ENCODE measurements around the gene FHIT. TPM values are rescaled to one million over a fixed set of nuclear protein-coding genes. Genes with fewer than 3 reads are reported as not detected.

Gene FHIT
- total RNA-seq, 4 donors from 2014 or later = 0.72 to 5.2 (median 2.1) TPM

DNA sequence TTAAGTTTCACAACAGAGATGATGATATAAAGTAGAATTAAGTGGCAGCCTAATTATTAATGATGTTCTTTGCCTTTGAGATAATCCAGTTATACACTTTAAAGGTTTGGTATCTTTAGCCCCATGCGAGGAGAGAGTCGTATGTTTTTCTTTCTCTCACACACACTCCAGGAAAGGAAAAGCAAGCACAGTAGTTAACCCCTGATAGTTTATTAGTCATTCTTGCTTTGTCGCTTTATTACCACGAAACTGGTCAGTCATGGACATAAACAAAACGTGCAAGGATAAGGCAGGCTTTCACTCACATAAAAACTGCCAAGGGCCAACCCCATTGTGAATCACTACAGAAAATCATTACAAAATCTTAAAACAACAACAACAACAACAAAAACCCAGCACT is 866.9 kb downstream of the FHIT start:
- Histone ChIP-seq H3K4me3 (no peak overlapping the region), H3K4me1 (no peaks in the 10 kb centered on the region), H3K27me3 (no peaks in the 10 kb centered on the region), H3K36me3 (no peaks in the 10 kb centered on the region), H3K9me3 (no peaks in the 10 kb centered on the region), H3K27ac (no peak overlapping the region)
- intact Hi-C loops (cut with DNase I; ENCODE audit: low total_unique reads) (no loop called here), in situ Hi-C loops (cut with MboI; ENCODE audit: low sequenced_read_pairs in 4 of 4) (no loop called here)
- DNase-seq = no peak
- TF ChIP-seq POLR2A (IDR thresholded peaks at IDR 0.05) = no peak
- ATAC-seq = no peak

DNA sequence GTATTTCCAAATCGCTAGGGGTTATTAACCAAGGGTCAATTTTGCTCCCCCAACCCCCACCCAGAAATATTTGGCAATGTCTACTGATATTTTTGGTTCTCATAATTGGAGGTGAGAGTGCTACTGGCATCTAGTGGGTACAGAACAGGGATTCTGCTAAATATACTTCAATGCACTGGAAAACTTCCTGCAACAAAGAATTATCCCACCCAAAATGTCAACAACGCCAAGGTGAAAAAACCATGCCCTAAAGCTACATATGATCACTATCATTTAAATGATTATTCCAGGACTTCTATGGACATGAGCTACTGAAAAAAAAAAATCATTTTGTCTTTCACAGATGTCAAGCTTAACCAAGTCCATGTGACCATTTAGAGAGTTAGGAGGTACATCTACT is 867.9 kb downstream of the FHIT start:
- Histone ChIP-seq H3K27me3 (no peaks in the 10 kb centered on the region), H3K4me1 (no peaks in the 10 kb centered on the region), H3K36me3 (no peaks in the 10 kb centered on the region), H3K9me3 (no peaks in the 10 kb centered on the region), H3K4me3 (no peak overlapping the region), H3K27ac (no peak overlapping the region)
- no peak for DNase-seq
- no peak for ATAC-seq
- TF ChIP-seq, protein P1, sequence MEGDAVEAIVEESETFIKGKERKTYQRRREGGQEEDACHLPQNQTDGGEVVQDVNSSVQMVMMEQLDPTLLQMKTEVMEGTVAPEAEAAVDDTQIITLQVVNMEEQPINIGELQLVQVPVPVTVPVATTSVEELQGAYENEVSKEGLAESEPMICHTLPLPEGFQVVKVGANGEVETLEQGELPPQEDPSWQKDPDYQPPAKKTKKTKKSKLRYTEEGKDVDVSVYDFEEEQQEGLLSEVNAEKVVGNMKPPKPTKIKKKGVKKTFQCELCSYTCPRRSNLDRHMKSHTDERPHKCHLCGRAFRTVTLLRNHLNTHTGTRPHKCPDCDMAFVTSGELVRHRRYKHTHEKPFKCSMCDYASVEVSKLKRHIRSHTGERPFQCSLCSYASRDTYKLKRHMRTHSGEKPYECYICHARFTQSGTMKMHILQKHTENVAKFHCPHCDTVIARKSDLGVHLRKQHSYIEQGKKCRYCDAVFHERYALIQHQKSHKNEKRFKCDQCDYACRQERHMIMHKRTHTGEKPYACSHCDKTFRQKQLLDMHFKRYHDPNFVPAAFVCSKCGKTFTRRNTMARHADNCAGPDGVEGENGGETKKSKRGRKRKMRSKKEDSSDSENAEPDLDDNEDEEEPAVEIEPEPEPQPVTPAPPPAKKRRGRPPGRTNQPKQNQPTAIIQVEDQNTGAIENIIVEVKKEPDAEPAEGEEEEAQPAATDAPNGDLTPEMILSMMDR (IDR thresholded peaks at IDR 0.05 in 4 of 5, conservative IDR thresholded peaks at IDR 0.05 in 1 of 5) = no peak
- no peak for TF ChIP-seq POLR2A (IDR thresholded peaks at IDR 0.05)
- in situ Hi-C loops (cut with MboI; ENCODE audit: low sequenced_read_pairs in 4 of 4) (no loop called here), intact Hi-C loops (cut with DNase I; ENCODE audit: low total_unique reads) (no loop called here)

DNA sequence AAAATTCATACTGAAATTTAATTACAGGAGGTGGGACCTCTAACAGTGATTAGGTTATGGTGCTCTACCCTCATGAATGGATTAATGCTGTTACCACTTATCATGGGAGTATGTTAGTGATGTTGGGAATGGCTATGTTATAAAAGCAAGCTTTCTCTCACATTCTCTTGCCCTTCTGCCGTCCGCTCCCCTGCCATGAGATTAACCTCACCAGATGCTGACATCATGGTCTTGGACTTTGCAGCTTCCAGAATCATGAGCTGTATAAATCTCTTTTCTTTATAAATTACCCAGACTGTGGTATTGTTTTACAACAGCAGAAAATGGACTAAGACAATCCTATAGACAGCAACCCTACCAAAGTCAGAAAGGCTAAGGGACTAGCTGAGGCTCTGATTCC is 884.8 kb downstream of the FHIT start:
- DNase-seq (no peak), ATAC-seq (no peak)
- intact Hi-C loops (cut with DNase I; ENCODE audit: low total_unique reads) (no loop called here), in situ Hi-C loops (cut with MboI; ENCODE audit: low sequenced_read_pairs in 4 of 4) (no loop called here)
- H3K27ac ChIP-seq = no peak overlapping the region
- no peaks in the 10 kb centered on the region for H3K27me3 ChIP-seq
- TF ChIP-seq POLR2A (IDR thresholded peaks at IDR 0.05) = no peak
- TF ChIP-seq, protein P1 (IDR thresholded peaks at IDR 0.05 in 4 of 5, conservative IDR thresholded peaks at IDR 0.05 in 1 of 5) = no peak
- H3K9me3 ChIP-seq = no peaks in the 10 kb centered on the region
- no peaks in the 10 kb centered on the region for H3K36me3 ChIP-seq
- no peak overlapping the region for H3K4me3 ChIP-seq
- no peaks in the 10 kb centered on the region for H3K4me1 ChIP-seq

DNA sequence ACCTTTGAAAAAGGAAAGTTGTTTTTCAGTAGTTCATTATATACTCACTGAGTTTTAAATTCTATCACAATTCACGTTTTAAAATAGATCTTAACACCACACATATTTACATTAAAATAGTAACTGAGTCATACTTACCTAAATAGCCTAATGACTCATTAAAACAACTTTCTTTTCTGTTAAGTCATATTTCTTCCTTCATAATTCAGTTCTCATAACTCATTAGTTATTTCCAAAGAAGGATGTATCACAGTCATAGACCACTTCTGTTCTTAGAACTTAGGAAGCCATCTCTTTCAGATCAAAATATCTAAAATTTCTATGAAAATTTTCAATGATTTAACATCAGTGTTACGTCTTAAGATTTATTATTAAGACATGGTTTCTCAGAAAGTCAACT is 885.9 kb downstream of the FHIT start:
- in situ Hi-C loops (cut with MboI; ENCODE audit: low sequenced_read_pairs in 4 of 4) (no loop called here), intact Hi-C loops (cut with DNase I; ENCODE audit: low total_unique reads) (no loop called here)
- no peaks in the 10 kb centered on the region for H3K27me3 ChIP-seq
- no peak overlapping the region for H3K27ac ChIP-seq
- ATAC-seq = no peak
- TF ChIP-seq, protein P1 (IDR thresholded peaks at IDR 0.05 in 4 of 5, conservative IDR thresholded peaks at IDR 0.05 in 1 of 5) = no peak
- TF ChIP-seq POLR2A (IDR thresholded peaks at IDR 0.05) = no peak
- H3K9me3 ChIP-seq = no peaks in the 10 kb centered on the region
- H3K4me3 ChIP-seq = no peak overlapping the region
- no peak for DNase-seq
- no peaks in the 10 kb centered on the region for H3K36me3 ChIP-seq
- no peaks in the 10 kb centered on the region for H3K4me1 ChIP-seq

DNA sequence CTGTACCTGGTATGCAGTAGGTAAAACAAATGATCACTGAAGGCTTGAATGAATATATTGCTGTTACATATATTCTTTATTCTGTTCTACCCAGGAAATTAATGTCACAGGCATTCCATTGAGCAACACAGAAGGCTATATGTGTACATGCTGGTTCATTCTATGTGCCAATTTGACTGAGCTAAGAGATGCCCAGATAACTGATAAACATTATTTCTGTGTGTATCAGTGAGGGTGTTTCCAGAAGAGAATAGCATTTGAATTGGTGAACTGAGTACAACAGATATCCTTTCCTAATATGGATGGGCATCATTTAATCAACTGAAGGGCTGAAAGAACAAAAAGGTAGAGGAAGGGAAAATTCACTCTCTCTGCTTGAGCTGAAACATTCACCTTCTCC is 886.8 kb downstream of the FHIT start:
- no peaks in the 10 kb centered on the region for H3K27me3 ChIP-seq
- in situ Hi-C loops (cut with MboI; ENCODE audit: low sequenced_read_pairs in 4 of 4) (no loop called here), intact Hi-C loops (cut with DNase I; ENCODE audit: low total_unique reads) (no loop called here)
- H3K9me3 ChIP-seq = no peaks in the 10 kb centered on the region
- no peaks in the 10 kb centered on the region for H3K36me3 ChIP-seq
- no peak for ATAC-seq
- no peak for DNase-seq
- H3K27ac ChIP-seq = no peak overlapping the region
- TF ChIP-seq, protein P1 (IDR thresholded peaks at IDR 0.05 in 4 of 5, conservative IDR thresholded peaks at IDR 0.05 in 1 of 5) = no peak
- TF ChIP-seq POLR2A (IDR thresholded peaks at IDR 0.05) = no peak
- no peaks in the 10 kb centered on the region for H3K4me1 ChIP-seq
- H3K4me3 ChIP-seq = no peak overlapping the region
